Activated naive CD4-positive, alpha-beta T cell treated with anti-CD3 and anti-CD28 coated beads, Interleukin-2, amount 10 ng/mL, durations not matched to agents 7 days and 5 days (primary cell): Measurements from ENCODE around the gene LPAR6.
"Not testable (repeated sequence)": the region's sequence is repeated elsewhere in the genome, so short reads cannot be mapped to it uniquely, and the experiment has no call there.

Experiments used
- CTCF ChIA-PET: fragments of 350-600 bp; sonication (Branson Sonifier 250); formaldehyde crosslinking; loops from one replicate; lab custom pipeline; 2021; ENCODE audit warnings: antibody characterized with exemption; lab: Charles Lee
- DNase-seq: peaks from one replicate; pipeline ENCODE4 v3.0.0-alpha.2; 2020
- H3K27ac Mint-ChIP-seq: one replicate; pipeline ENCODE4 v1.8.0; 2021; ENCODE audit warnings: mild to moderate bottlenecking, moderate library complexity, mixed read lengths
- H3K27me3 Mint-ChIP-seq: one replicate; pipeline ENCODE4 v1.8.0; 2021; ENCODE audit warnings: mild to moderate bottlenecking, mixed read lengths
- H3K36me3 Mint-ChIP-seq: one replicate; pipeline ENCODE4 v1.8.0; 2021; ENCODE audit warnings: mixed read lengths
- H3K4me1 Mint-ChIP-seq: one replicate; pipeline ENCODE4 v1.8.0; 2021; ENCODE audit warnings: mixed read lengths
- H3K4me3 Mint-ChIP-seq: one replicate; pipeline ENCODE4 v1.8.0; 2021; ENCODE audit warnings: mild to moderate bottlenecking, moderate library complexity, mixed read lengths
- H3K9me3 Mint-ChIP-seq: one replicate; pipeline ENCODE4 v1.8.0; 2021; ENCODE audit warnings: mixed read lengths

LPAR6 gene

DNA sequence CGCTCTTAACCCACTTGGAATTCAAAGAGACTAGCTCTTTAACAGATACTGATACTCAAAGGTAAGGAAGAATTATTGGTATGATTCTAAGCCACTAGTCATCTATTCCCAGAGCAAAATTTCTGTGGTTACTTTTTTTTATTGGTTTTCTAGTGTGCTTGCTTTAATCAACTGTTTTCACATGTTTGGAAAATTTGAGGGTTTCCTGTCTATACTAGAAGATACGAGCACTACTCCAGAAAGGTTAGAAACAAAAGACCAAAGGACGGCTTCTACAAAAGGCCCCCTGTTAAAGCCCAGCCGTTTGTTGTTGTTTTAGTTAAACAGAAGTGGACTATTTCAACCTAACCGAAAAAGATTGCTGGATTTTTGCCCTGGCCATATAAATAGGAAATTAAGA, 18.5 kb upstream of the LPAR6 start:
- H3K27ac Mint-ChIP-seq: peak overlapping the region; percentile 62
- H3K4me1 Mint-ChIP-seq: peaks cover 50% of the 10 kb centered on the region
- H3K36me3 Mint-ChIP-seq: peaks cover 41% of the 10 kb centered on the region
- peaks cover 4% of the 10 kb centered on the region for H3K9me3 Mint-ChIP-seq
- DNase-seq: no peak
- no peak overlapping the region for H3K4me3 Mint-ChIP-seq
- H3K27me3 Mint-ChIP-seq: no peaks in the 10 kb centered on the region
- CTCF ChIA-PET: no interaction called here

DNA sequence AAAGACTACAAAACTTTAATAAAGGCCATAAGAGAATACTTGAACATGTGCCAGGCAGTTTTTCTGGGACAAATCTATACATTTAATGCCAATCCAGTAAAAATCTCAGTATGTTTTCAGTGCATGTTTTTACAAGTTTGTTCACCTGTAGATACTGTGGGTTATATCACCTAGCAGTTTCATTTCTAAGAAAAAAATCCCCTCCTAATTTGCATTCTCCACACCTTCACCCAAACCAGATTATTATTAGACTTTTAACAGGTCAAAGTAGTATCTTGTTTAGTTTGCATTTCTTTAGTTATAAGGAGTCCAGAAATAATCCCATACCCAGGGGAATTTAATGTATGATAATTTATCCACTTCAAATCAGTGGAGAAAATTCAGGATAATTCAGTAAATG, 17.0 kb upstream of the LPAR6 start:
- H3K4me1 Mint-ChIP-seq: peaks cover 38% of the 10 kb centered on the region
- CTCF ChIA-PET: interaction anchor here (0.6 kb wide), 1 partner anchor 143 kb away, joined by 4 read pairs; no protein-coding TSS in a partner anchor
- peaks cover 4% of the 10 kb centered on the region for H3K9me3 Mint-ChIP-seq
- peaks cover 36% of the 10 kb centered on the region for H3K36me3 Mint-ChIP-seq
- H3K27me3 Mint-ChIP-seq: no peaks in the 10 kb centered on the region
- no peak overlapping the region for H3K27ac Mint-ChIP-seq
- no peak overlapping the region for H3K4me3 Mint-ChIP-seq
- no peak for DNase-seq

DNA sequence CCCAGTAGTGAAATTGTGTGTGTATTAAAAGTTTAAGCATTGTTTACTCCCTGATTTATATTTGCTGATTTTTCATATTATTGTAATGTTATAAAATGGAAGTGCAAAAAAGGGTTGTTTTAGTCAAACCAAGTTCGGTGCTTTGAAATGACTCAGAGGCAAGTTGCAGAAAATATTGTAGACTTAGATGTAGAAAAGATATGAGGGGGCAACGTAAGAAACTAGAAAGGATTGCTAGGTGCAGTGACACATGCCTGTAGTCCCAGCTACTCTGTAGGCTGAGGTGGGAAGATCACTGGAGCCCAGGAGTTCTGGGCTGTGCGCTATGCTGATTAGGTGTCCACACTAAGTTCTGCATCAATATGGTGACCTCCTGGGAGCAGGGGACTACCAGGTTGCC, 16.1 kb upstream of the LPAR6 start:
- CTCF ChIA-PET: no interaction called here
- no peaks in the 10 kb centered on the region for H3K27me3 Mint-ChIP-seq
- no peak overlapping the region for H3K4me3 Mint-ChIP-seq
- peaks cover 4% of the 10 kb centered on the region for H3K9me3 Mint-ChIP-seq
- H3K36me3 Mint-ChIP-seq: peaks cover 32% of the 10 kb centered on the region
- H3K27ac Mint-ChIP-seq: no peak overlapping the region
- H3K4me1 Mint-ChIP-seq: peaks cover 31% of the 10 kb centered on the region
- DNase-seq: no peak

DNA sequence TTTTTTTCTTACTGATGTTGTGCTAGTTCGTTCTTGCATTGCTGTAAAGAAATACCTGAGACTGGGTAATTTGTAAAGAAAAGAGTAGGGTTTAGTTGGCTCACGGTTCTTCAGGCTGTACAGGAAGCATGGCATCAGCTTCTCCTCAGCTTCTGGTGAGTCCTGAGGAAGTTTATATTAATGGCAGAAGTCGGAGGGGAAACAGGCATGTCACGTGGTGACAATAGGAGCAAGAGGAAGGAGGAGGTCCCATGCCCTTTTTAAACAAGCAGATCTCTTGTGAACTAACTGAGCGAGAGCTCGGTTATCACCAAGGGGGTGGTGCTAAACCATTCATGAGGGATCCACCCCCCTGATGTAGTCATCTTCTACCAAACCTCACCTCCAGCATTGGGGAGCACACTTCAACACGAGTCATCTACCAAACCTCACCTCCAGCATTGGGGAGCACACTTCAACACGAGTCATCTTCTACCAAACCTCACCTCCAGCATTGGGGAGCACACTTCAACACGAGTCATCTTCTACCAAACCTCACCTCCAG, 13.9 kb upstream of the LPAR6 start:
- not testable (repeated sequence) for H3K27me3 Mint-ChIP-seq, H3K27ac Mint-ChIP-seq, H3K9me3 Mint-ChIP-seq, DNase-seq, H3K4me3 Mint-ChIP-seq
- CTCF ChIA-PET: interaction anchor here (0.8 kb wide), 1 partner anchor 344 kb away, joined by 3 read pairs; no protein-coding TSS in a partner anchor
- Mint-ChIP-seq H3K36me3 (peaks cover 36% of the 10 kb centered on the region), H3K4me1 (peaks cover 24% of the 10 kb centered on the region)

DNA sequence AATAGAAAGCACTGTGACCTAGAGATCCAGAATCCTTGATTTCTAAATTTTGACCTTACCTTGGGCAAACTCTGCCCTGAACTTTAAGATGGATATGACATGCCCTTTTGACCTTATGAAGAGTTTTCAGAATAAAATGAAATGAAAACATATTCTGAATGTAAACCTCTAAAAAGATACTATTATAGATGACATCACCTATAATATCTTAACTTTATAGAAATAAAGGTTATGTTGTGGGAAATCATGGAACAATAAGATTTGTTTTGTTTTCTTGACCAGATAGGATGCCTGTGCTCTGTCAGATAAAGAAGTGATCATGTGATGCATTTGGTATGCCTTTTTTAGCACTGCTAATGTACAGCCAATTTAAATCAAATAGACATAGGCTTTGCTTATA, 13.1 kb upstream of the LPAR6 start:
- peaks cover 15% of the 10 kb centered on the region for H3K9me3 Mint-ChIP-seq
- DNase-seq: no peak
- H3K27me3 Mint-ChIP-seq: no peaks in the 10 kb centered on the region
- H3K27ac Mint-ChIP-seq: no peak overlapping the region
- peaks cover 17% of the 10 kb centered on the region for H3K4me1 Mint-ChIP-seq
- H3K36me3 Mint-ChIP-seq: peaks cover 37% of the 10 kb centered on the region
- CTCF ChIA-PET: interaction anchor here (0.8 kb wide), 1 partner anchor 345 kb away, joined by 3 read pairs; no protein-coding TSS in a partner anchor
- H3K4me3 Mint-ChIP-seq: no peak overlapping the region

DNA sequence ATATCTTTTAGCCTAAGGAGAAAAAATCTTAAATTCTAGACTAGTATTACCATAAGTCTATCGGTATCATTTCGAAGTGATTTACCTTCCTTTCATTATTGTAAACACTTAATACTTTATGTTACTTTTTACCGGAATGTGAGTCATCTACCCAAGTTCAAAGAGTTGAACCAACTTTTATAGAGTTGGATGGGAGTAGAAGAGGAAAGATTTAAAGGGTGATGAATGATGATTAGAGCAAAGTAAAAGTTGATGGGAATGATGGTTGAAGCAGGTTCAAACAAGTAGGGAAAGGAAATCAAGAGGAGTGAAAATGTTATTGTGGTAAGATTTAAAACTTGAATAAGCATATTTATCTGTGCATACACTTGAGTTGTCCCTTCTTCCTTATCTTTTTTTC, 11.3 kb upstream of the LPAR6 start:
- peaks cover 4% of the 10 kb centered on the region for H3K4me1 Mint-ChIP-seq
- H3K4me3 Mint-ChIP-seq: no peak overlapping the region
- peaks cover 51% of the 10 kb centered on the region for H3K36me3 Mint-ChIP-seq
- peaks cover 30% of the 10 kb centered on the region for H3K9me3 Mint-ChIP-seq
- H3K27ac Mint-ChIP-seq: no peak overlapping the region
- CTCF ChIA-PET: no interaction called here
- DNase-seq: no peak
- no peaks in the 10 kb centered on the region for H3K27me3 Mint-ChIP-seq

DNA sequence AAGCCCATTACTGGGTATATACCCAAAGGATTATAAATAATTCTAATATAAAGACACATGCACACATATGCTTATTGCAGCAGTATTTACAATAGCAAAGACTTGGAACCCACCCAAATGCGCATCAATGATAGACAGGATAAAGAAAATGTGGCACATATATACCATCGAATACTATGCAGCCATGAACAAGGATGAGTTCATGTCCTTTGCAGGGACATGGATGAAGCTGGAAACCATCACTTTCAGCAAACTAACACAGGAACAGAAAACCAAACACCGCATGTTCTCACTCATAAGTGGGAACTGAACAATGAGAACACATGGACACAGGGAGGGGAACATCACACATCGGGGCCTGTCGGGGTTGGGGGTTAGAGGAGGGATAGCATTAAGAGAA, 9.1 kb upstream of the LPAR6 start:
- H3K27me3 Mint-ChIP-seq, DNase-seq, H3K4me1 Mint-ChIP-seq, CTCF ChIA-PET, H3K27ac Mint-ChIP-seq, H3K4me3 Mint-ChIP-seq: not testable (repeated sequence)
- Mint-ChIP-seq H3K9me3 (peaks cover 48% of the 10 kb centered on the region), H3K36me3 (peaks cover 64% of the 10 kb centered on the region)

DNA sequence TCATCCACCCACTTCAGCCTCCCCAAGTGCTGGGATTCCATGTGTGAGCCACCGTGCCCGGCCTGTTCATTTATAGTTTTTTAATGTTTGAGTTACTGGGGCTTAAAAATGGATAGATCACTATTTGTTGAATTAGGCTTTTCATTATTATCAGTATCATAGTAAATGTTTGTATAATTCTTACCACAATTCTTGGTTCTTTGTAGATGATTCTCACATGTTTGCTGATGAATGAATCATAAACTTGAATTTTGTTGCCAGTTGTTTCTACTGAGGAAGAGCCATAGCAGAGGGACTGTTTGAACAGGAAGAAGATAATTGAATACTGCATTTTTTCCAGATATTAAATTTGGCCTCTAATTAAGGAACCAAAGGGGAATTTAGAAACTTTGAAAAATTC, 2.6 kb upstream of the LPAR6 start:
- H3K4me3 Mint-ChIP-seq: no peak overlapping the region

DNA sequence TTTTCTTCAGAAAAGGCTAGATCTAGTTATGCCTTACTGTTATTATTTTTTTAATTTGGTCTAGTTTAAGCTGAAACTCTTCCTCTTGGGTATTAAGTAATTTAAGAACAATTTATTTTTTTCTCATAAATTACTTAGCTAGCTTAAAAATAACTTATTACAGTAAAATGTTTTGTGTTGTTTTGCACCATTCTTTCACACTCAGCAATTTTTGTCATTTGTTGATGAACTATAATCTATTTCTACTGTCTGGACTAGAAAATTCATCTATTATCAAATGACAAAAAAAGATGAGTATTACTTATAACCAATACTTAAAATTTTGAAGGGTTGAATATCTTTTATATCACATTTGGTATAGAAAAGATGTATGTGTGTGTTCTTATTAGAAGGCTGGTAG, 1.6 kb upstream of the LPAR6 start:
- H3K27me3 Mint-ChIP-seq: no peaks in the 10 kb centered on the region
- no peak overlapping the region for H3K4me3 Mint-ChIP-seq
- H3K27ac Mint-ChIP-seq: no peak overlapping the region
- CTCF ChIA-PET: interaction anchor here (1.3 kb wide), 1 partner anchor 166 kb away, joined by 3 read pairs; no protein-coding TSS in a partner anchor
- peaks cover 25% of the 10 kb centered on the region for H3K9me3 Mint-ChIP-seq
- H3K4me1 Mint-ChIP-seq: peaks cover 28% of the 10 kb centered on the region
- no peak for DNase-seq
- peaks cover 75% of the 10 kb centered on the region for H3K36me3 Mint-ChIP-seq

More for the DNA sequence above, 2.6 kb upstream of the LPAR6 start:
- no peak overlapping the region for H3K27ac Mint-ChIP-seq
- DNase-seq: no peak
- peaks cover 75% of the 10 kb centered on the region for H3K36me3 Mint-ChIP-seq
- CTCF ChIA-PET: no interaction called here
- no peaks in the 10 kb centered on the region for H3K27me3 Mint-ChIP-seq
- H3K4me1 Mint-ChIP-seq: peaks cover 23% of the 10 kb centered on the region
- H3K9me3 Mint-ChIP-seq: peaks cover 35% of the 10 kb centered on the region

DNA sequence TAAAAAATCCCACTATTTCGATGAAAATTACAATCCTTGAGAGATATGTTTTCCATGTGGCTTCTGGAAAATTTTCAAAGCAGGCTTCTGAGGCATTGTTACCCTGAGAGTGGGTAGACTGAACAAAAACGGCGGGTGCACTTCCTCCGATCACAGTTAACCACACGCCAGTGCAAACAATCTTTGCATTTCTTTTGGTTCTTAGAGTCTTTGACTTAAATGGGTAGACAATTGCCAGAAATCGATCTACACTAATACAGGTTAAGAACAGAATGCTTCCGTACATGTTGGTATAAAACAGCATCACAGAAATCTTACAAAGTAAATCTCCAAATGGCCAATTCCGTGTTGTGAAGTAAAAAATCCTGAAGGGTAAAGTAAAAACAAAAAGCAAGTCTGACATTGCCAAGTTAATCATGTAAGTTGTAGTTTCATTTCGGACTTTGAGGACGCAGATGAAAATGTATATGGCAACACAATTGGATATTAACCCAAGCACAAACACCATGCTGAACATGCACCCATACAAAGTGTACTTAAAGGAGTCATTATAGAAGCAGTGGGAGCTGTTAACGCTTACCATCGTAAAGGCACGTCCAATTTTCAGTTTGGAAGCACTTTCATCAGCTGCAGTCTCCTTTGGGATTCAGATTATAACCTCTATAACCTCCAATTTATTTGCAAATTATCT, 927 bp downstream of the LPAR6 start:
- CTCF ChIA-PET: interaction anchor here (0.8 to 1.6 kb wide), 3 partner anchors 10 to 150 kb away, joined by 3 to 6 read pairs (median 5); no protein-coding TSS in a partner anchor
- Mint-ChIP-seq H3K9me3 (peaks cover 4% of the 10 kb centered on the region), H3K4me1 (peaks cover 47% of the 10 kb centered on the region), H3K4me3 (peak overlapping the region; percentile 98), H3K27me3 (no peaks in the 10 kb centered on the region), H3K36me3 (peaks cover 68% of the 10 kb centered on the region), H3K27ac (peak overlapping the region; percentile 99)
- DNase-seq: peak; percentile 53

DNA sequence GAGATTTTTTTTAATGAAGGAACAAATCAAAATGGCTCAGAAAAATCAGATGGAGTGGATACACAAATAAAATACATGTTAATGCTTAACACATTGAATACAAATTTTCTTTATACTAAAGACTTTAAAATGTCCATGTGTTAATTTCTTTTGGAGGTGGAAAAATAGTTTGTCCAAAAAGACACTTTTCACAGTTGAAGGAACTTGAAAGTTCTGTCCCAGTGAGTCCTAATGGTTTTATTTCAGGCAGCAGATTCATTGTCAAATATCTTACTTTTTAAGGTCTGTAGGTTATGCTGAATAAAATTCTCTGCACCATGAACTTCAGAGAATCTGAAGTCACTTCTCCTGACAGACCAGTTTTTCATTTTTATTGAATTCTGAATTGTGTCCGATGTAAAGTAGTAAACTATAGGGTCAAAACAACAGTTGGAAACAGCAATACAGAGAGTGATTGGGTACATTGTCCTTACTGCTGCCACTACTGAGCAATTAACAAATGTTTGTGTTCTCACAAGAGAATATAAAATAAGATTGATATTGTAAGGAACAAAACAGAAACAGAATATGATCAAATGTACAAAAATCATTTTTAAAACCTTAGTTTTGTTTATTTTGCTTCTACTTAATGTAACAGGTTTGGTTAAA, 1.6 kb downstream of the LPAR6 start:
- DNase-seq: no peak
- peaks cover 4% of the 10 kb centered on the region for H3K9me3 Mint-ChIP-seq
- peaks cover 64% of the 10 kb centered on the region for H3K36me3 Mint-ChIP-seq
- H3K27me3 Mint-ChIP-seq: no peaks in the 10 kb centered on the region
- H3K4me1 Mint-ChIP-seq: peaks cover 53% of the 10 kb centered on the region
- H3K27ac Mint-ChIP-seq: peak overlapping the region; percentile 99
- CTCF ChIA-PET: no interaction called here
- peak overlapping the region; percentile 98 for H3K4me3 Mint-ChIP-seq

DNA sequence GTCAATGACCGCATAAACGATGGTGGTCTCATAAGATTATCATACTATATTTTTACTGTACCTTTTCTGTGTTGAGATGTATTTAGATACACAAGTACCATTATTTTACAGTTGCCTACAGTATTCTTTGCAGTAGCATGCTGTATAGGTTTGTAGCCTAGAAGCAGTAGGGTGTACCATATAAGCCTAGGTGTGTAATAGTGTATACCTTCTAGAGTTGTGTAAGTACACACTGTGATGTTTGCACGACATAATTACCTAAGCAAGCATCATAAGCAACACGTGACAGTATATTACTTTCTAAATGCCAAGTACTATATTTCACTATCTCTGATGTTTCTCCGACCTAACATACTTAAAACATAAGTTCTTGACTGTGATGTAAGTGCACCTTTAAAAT, 2.7 kb downstream of the LPAR6 start:
- Mint-ChIP-seq H3K27me3 (no peaks in the 10 kb centered on the region), H3K9me3 (no peaks in the 10 kb centered on the region), H3K27ac (peak overlapping the region; percentile 87), H3K4me1 (peaks cover 56% of the 10 kb centered on the region), H3K36me3 (peaks cover 64% of the 10 kb centered on the region), H3K4me3 (peak overlapping the region; percentile 98)
- DNase-seq: no peak
- CTCF ChIA-PET: no interaction called here

DNA sequence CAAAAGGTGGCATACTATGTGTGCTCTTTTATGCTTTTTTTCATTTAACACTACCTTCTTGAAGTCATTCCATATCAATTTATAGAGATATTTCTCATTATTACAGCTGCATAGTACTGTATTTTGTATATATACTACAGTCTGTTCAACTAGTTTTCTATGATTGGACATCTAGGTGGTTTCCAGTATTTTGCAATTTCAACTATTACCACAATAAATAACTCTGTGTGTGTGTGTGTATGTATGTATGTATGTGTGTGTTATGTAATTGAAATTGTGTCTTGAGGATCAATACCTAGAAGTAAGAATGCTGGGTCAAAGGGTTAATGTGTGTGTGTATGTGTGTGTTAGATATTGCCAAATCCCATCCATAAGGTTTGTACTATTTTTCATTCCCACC, 7.0 kb downstream of the LPAR6 start:
- H3K27me3 Mint-ChIP-seq: no peaks in the 10 kb centered on the region
- peaks cover 78% of the 10 kb centered on the region for H3K4me1 Mint-ChIP-seq
- no peaks in the 10 kb centered on the region for H3K9me3 Mint-ChIP-seq
- peaks cover 56% of the 10 kb centered on the region for H3K36me3 Mint-ChIP-seq
- DNase-seq: no peak
- H3K27ac Mint-ChIP-seq: no peak overlapping the region
- CTCF ChIA-PET: no interaction called here
- H3K4me3 Mint-ChIP-seq: no peak overlapping the region

DNA sequence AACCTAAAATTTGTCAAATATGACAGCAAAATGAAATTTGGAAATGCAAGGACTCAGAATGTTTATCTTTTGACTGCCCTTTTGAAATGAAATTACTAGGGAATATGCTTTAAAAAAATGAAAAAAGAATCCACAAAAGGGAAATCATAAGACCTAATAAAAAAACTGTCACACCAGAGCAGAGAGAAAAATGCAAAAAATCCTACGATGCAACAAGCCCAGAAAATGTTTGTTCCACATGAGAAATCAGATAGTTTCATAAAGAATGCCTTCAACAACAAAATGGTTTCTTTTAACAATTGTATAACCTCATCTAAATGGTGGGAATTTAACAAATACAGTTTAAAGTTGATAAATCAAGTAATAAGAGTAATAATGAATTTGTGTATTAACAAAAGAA, 8.0 kb downstream of the LPAR6 start:
- Mint-ChIP-seq H3K27me3 (no peaks in the 10 kb centered on the region), H3K9me3 (no peaks in the 10 kb centered on the region), H3K36me3 (peaks cover 51% of the 10 kb centered on the region), H3K27ac (no peak overlapping the region), H3K4me3 (no peak overlapping the region), H3K4me1 (peaks cover 82% of the 10 kb centered on the region)
- DNase-seq: no peak
- CTCF ChIA-PET: interaction anchor here (0.8 kb wide), 1 partner anchor 176 kb away, joined by 4 read pairs; no protein-coding TSS in a partner anchor
